Stimulated activated naive CD8-positive, alpha-beta T cell treated with anti-CD3 and anti-CD28 coated beads, Interleukin-15, Interleukin-2, amounts not matched to agents 100 U/mL and 50 U/mL, for 24 hours (primary cell): ENCODE measurements around the gene KRT72.
"Not testable (repeated sequence)": the region's sequence is repeated elsewhere in the genome, so short reads cannot be mapped to it uniquely, and the experiment has no call there.

Experiments
- ATAC-seq: fragments of 150-1000 bp; cut with Tn5 transposase; one replicate; pipeline ENCODE4 v1.10.0; 2021
- DNase-seq: peaks from one replicate; pipeline ENCODE4 v3.0.0; 2021

The KRT72 gene

DNA sequence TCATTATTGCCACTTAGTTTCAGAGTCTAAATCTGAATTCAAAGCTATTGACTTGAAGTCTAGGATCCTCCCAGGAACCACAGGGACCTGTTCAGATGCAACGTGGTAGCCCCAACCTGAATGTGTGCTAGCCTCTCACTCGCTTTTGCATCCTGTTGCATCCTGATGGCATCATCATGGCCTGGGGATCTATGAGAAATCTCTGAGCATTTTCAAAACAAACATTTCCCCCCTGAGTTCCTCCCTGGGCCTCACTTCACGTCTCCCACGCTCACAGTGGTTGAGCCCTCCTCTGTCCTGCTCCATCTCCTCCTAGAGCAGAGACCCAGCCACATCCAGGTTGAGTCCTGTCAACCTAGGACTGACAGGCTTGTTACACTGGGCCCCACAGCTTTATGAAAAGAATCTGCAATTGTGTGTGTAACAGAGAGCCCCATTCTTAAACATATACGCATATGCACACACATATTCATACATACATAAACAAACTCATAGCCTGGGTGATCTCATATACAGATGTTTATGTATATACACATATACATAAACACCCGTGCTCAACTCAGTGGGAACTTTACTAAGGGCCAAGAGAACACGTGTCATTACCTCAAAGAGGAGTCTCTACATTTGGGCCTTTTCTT is 5.4 kb upstream of the KRT72 start:
- no peak for DNase-seq
- no peak for ATAC-seq

DNA sequence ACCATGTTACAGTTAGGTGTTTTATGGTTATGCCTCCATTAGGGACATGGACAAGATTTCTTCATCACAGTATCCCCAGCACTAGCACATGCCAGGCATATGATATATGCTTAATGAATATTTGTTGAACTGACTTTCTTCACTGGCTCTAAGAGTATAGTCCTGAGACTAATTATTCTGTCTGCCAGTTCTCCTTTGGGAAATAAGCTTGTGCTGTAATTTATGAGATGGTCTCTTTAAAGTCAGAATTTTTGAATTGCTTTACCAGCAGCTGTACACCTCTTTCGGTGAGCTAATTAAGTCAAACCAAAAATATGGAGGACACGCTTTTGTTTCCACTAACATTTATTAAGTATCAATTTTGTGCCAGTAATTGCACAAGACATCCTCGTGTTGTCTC is 4.8 kb upstream of the KRT72 start:
- ATAC-seq (no peak), DNase-seq (no peak)

GRCh38 chr12:52605542-52605941 is 4.3 kb upstream of the KRT72 start:
- ATAC-seq (no peak), DNase-seq (no peak)

- ATAC-seq (no peak), DNase-seq (no peak)
Observed at GRCh38 chr12:52604859-52605258, 3.6 kb upstream of the KRT72 start.

- ATAC-seq (peak; percentile 77), DNase-seq (peak; percentile 27)
Observed at GRCh38 chr12:52603314-52603713, 2.1 kb upstream of the KRT72 start.

- no peak for ATAC-seq
- no peak for DNase-seq
Observed at GRCh38 chr12:52602552-52602951, 1.3 kb upstream of the KRT72 start.

GRCh38 chr12:52601671-52602070 is 408 bp upstream of the KRT72 start:
- DNase-seq: no peak
- ATAC-seq: no peak

- DNase-seq (no peak), ATAC-seq (no peak)
Observed at GRCh38 chr12:52600475-52600874, 788 bp downstream of the KRT72 start.

DNA sequence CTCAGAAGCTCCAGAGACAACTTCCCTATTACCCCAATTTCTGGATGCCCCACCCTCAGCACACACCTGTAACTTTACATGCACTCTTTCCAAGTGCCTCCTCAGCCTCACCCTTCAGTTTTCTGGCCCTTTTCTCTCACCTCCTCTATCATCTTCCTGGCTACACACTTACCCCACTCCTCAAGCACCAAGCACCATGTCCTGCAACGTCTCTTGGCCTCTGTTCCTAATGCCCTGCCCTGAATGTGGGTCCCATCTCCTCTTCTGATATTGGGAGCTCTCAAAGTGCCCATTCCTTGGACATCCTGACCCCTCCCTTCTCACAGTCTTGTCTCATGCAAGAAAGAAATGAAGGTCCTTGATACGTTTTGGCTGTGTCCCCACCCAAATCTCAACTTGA is 1.2 kb downstream of the KRT72 start:
- ATAC-seq (no peak), DNase-seq (no peak)

DNA sequence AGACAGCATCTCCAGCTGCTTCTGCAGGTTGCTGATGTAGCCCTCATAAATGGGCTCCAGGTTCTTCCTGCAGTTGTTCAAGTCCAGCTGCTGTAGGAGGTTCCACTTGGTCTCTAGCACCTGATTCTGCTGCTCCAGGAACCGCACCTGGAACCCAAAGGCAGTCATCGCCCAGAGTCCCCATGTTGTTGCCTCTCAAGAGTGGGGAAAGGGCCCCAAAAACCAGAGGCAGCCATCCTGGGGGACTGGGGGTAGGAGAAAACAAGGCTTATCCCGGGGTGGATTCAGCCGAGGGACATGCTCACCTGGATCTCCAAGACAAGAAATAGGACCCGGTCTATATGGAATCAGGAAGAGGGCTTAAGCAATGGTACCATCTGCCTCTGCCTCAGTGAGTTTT is 2.3 kb downstream of the KRT72 start:
- DNase-seq: no peak
- ATAC-seq: no peak

GRCh38 chr12:52594237-52594636 is 7.0 kb downstream of the KRT72 start:
- not testable (repeated sequence) for ATAC-seq, DNase-seq

DNA sequence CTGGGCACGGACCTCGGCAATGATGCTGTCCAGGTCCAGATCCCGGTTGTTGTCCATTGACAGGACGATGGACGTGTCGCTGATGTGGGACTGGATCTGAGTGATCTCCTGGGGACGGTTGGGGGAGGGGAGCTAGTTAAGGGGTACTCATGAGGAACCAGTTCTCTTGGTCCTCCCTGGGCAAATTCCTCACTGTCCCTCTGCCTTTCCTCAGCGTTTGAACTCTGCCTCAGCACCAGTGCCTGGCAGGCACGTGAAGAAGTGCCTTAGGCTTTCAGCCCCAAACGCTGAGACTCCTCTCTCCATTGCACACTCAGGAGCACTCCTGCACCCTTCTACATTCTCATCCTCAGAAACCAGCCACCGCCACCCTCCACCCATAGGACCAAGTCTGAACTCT is 9.7 kb downstream of the KRT72 start:
- no peak for ATAC-seq
- no peak for DNase-seq

DNA sequence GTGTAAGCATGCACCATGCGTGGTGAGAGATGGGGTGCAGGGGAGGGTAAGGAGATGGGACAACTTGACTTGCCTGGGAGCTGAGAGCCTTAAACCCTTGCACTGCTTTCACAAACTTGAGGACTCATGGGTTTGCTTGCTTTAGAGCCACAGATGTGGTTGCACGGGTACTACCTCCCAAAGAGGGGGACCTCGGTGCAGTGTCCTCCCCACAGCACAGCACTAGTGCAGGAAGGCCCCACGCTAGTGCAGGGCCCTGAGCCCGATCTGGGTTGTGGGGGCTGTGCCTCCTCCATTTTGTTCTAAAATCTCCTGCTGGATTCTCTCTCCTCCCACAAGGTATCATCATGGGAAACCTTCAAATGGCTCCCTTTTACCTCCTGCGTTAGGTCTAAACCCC is 11.2 kb downstream of the KRT72 start:
- ATAC-seq: no peak
- DNase-seq: no peak

GRCh38 chr12:52587563-52587962 is 13.7 kb downstream of the KRT72 start:
- no peak for ATAC-seq
- no peak for DNase-seq

DNA sequence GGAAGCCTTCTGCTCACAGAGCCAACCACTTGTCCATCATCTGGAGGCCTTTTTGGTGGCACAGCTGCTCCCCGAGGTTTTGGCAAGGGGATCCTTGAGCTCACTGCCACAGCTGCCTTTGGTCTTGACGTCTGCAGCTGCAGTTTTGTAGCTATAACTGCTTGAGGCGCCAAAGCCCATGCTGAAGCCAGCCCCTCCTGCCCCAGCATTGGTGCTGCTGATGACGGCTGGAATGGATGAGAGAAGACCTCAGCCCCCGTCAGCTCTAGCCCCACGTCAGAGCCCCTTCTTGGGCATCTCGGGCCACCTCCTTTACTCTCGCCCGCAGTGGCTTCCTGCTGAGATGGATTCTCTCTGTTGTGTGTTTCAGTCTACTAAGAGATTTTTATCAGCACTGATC is 15.3 kb downstream of the KRT72 start:
- peak; percentile 47 for DNase-seq
- ATAC-seq: peak; percentile 73

GRCh38 chr12:52585066-52585465 is 16.2 kb downstream of the KRT72 start:
- no peak for ATAC-seq
- no peak for DNase-seq

DNA sequence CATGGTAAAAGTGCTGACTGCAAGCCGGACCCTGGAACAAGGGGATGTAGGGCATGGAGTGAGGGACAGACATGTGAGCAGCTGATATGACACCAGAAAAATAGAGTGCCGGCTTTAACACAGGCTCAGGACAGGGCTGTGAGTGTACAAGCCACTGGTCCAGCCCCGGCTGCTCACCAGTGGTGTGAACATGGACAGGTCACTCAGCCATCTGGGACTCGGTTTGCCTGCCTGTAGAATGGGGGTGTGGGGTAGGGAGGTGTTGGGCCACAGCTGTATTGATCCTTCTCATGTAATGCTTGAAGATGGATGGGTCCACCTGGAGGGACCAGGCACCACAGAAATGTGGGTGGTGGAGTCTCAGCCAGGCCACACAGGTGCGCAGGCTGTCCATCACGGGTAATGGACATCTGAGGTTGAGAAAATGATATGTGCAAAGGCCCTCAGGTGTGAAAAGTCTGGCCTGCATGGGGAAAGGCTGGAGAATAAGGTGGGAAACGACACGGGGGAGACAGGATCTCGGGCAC is 17.0 kb downstream of the KRT72 start:
- DNase-seq (no peak), ATAC-seq (no peak)

DNA sequence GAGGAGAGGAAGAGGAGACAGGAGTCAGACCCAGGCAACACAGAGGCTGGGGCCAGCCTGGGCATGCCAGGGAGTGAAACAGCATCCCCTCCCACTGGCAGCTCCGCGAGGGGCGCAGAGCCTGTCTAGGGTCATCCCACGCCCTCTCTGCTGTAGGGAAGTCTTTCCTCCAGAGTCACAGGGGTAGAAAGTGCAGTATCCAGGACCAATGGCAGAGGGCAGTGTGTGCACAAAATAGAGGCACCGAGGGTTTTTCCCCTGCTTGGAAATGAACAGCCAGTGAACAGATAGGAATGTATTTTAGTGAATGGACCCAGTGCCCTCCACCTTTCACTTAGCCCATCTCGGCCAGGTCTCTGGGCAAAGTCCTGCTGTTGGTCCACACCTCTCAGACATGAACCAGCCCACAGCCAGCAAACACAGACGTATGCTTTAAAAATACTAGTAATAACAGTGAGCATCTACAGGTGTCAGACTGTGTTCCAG is 18.2 kb downstream of the KRT72 start:
- peak; percentile 48 for ATAC-seq
- DNase-seq: peak; percentile 64

DNA sequence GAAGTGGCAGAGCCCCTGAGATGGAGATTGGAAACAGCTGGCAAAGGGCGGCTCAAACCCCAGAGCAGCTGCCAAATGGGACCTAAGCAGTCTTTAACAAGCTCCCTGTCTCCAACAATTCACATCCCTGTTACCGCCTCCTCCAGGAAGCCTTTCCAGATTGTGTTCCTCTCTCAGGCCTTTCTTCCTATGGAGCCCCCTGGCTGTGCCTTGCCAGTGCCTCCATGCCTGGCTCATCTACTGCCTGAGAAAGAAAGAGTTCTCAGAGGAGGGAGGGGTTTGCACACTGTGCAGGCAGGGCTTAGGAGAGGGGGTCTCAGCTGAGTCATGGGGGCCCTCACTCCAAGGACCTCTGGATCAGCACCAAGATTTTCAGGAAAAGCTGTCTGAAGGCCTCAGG is 18.8 kb downstream of the KRT72 start:
- DNase-seq: no peak

GRCh38 chr12:52581481-52581880 is 19.8 kb downstream of the KRT72 start:
- no peak for ATAC-seq
- no peak for DNase-seq

More for the DNA sequence above, 18.8 kb downstream of the KRT72 start:
- ATAC-seq: no peak

DNA sequence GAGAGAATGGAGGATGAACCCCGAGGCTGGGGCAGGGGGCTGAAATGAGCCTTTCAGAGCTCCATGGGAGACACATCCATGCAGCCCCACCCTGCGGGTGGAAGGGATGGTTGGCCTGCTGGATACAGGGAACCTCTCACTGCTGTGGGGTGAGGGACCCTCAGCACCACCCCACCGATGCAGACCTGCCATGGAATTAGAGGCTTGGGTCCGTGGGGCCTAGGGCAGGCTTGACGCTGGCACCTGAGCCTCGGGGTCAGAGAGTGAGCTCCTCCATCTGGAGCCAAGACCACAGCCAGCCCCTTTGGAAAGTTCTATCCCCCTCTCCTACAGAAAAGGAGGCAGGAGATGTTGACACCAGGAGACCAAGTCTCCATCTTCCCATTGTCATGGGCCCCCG is 20.2 kb downstream of the KRT72 start:
- ATAC-seq (no peak), DNase-seq (no peak)

DNA sequence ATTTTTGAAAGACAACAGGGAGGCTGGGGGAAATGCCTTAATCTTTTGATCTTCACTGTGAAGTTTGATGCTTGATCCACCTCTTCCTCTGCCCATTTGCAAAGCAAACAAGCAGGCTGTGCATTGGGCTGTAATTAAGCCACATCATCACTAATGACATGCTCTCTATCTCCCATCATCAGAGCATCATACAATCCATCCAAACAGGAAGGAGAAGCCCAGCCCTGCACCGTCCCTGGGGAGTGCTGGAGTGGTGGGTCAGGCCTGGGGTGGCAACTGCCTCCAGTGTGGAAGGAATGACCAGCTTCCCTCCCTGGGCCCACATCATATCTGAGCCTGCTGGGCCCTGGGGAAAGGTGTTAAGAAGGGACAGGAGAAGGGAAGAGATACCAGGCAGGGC is 20.8 kb downstream of the KRT72 start:
- DNase-seq (no peak), ATAC-seq (no peak)

GRCh38 chr12:52579468-52580465 is 21.5 kb downstream of the KRT72 start:
- ATAC-seq: no peak
- DNase-seq: no peak
